HEK293 (cell line): Measurements from ENCODE around the gene UTP15.

Experiments
- CTCF ChIA-PET: fragments of 350-600 bp; formaldehyde crosslinking; extraction: SDS; loops from one replicate; lab custom pipeline; 2021; ENCODE audit warnings: antibody characterized with exemption; lab: Yijun Ruan, JAX
- POLR2A ChIA-PET: fragments of 300-600 bp; formaldehyde crosslinking; extraction: SDS; loops from one replicate; lab custom pipeline; 2020; ENCODE audit warnings: antibody characterized with exemption, inconsistent platforms; lab: Yijun Ruan, JAX
- H3K27ac ChIP-seq: fragments of 200-500 bp; sonication (Bioruptor generic); 2 replicates; pipeline ENCODE4 v1.5.1; 2014; ENCODE audit warnings: low read depth, low read length, control low read depth, inconsistent platforms; ENCODE audit errors: extremely low read depth
- H3K36me3 ChIP-seq, 2 experiments: fragments of 200-500 bp in 1 of 2; sonication (Bioruptor generic) in 1 of 2; 1 replicate in 1 of 2; 2 replicates in 1 of 2; pipeline ENCODE4 v1.5.1; 2014 to 2017; ENCODE audit warnings: inconsistent platforms in 2 of 2, low read length in 2 of 2; ENCODE audit not compliant: control insufficient read depth in 2 of 2, insufficient read depth in 1 of 2
- H3K4me1 ChIP-seq: fragments of 200-500 bp; sonication (Bioruptor generic); 2 replicates; pipeline ENCODE4 v1.5.1; 2014; ENCODE audit warnings: mild to moderate bottlenecking, low read length, inconsistent platforms; ENCODE audit not compliant: control insufficient read depth, insufficient read depth
- H3K4me3 ChIP-seq: 2 replicates; pipeline ENCODE4 v1.5.1; 2011; ENCODE audit warnings: low read depth, mild to moderate bottlenecking, control low read depth, low read length, moderate library complexity
- H3K9me3 ChIP-seq: fragments of 200-500 bp; sonication (Bioruptor generic); 2 replicates; pipeline ENCODE4 v1.5.1; 2014; ENCODE audit warnings: low read depth, low read length, inconsistent platforms; ENCODE audit not compliant: control insufficient read depth, insufficient read depth
- FEZF1 ChIP-seq: fragments of 450-650 bp; formaldehyde crosslinking; IDR thresholded peaks from 2 replicates; pipeline ENCODE4 v1.5.1; 2016; ENCODE audit warnings: missing biosample characterization, missing genetic modification characterization
- PRDM4 ChIP-seq: fragments of 450-650 bp; formaldehyde crosslinking; IDR thresholded peaks from 2 replicates; pipeline ENCODE4 v1.5.1; 2017; ENCODE audit warnings: missing biosample characterization, missing genetic modification characterization
- WT1 ChIP-seq: fragments of 450-650 bp; formaldehyde crosslinking; IDR thresholded peaks from 2 replicates; pipeline ENCODE4 v1.5.1; 2016; ENCODE audit warnings: missing biosample characterization, missing genetic modification characterization
- ZBTB26 ChIP-seq: fragments of 450-650 bp; formaldehyde crosslinking; optimal IDR thresholded peaks from 2 replicates; pipeline ENCODE3; 2016; ENCODE audit warnings: missing biosample characterization, mild to moderate bottlenecking, missing genetic modification characterization
- ZBTB44 ChIP-seq: fragments of 450-650 bp; IDR thresholded peaks from 2 replicates; pipeline ENCODE4 v1.5.1; 2018; ENCODE audit warnings: missing biosample characterization, mild to moderate bottlenecking, missing genetic modification characterization
- ZNF112 ChIP-seq: fragments of 450-650 bp; formaldehyde crosslinking; IDR thresholded peaks from 2 replicates; pipeline ENCODE4 v1.5.0; 2017; ENCODE audit warnings: missing biosample characterization, missing genetic modification characterization
- ZNF121 ChIP-seq: fragments of 450-650 bp; formaldehyde crosslinking; IDR thresholded peaks from 2 replicates; pipeline ENCODE4 v1.5.1; 2016; ENCODE audit warnings: missing biosample characterization, missing genetic modification characterization
- ZNF138 ChIP-seq: fragments of 450-650 bp; formaldehyde crosslinking; IDR thresholded peaks from 2 replicates; pipeline ENCODE4 v1.5.1; 2016; ENCODE audit warnings: missing biosample characterization, missing genetic modification characterization, borderline replicate concordance
- ZNF184 ChIP-seq: fragments of 450-650 bp; IDR thresholded peaks from 2 replicates; pipeline ENCODE4 v1.5.1; 2018; ENCODE audit warnings: missing biosample characterization, mild to moderate bottlenecking, missing genetic modification characterization
- ZNF354C ChIP-seq: fragments of 450-650 bp; formaldehyde crosslinking; IDR thresholded peaks from 2 replicates; pipeline ENCODE4 v1.5.1; 2016; ENCODE audit warnings: missing biosample characterization, missing genetic modification characterization, low read depth, borderline replicate concordance
- ZNF404 ChIP-seq: fragments of 450-650 bp; formaldehyde crosslinking; IDR thresholded peaks from 2 replicates; pipeline ENCODE4 v1.5.1; 2017; ENCODE audit warnings: missing biosample characterization, missing genetic modification characterization
- ZNF473 ChIP-seq: fragments of 450-650 bp; formaldehyde crosslinking; IDR thresholded peaks from 2 replicates; pipeline ENCODE4 v1.5.1; 2017; ENCODE audit warnings: missing biosample characterization, missing genetic modification characterization
- ZNF501 ChIP-seq: fragments of 450-650 bp; formaldehyde crosslinking; IDR thresholded peaks from 2 replicates; pipeline ENCODE4 v1.5.1; 2016; ENCODE audit warnings: missing biosample characterization, missing genetic modification characterization
- ZNF510 ChIP-seq: fragments of 450-650 bp; formaldehyde crosslinking; IDR thresholded peaks from 2 replicates; pipeline ENCODE4 v1.5.1; 2018; ENCODE audit warnings: mild to moderate bottlenecking, missing genetic modification characterization, missing biosample characterization; ENCODE audit not compliant: insufficient replicate concordance
- ZNF558 ChIP-seq: fragments of 450-650 bp; formaldehyde crosslinking; IDR thresholded peaks from 2 replicates; pipeline ENCODE4 v1.5.1; 2016; ENCODE audit warnings: missing biosample characterization, missing genetic modification characterization
- ZNF623 ChIP-seq: fragments of 450-650 bp; formaldehyde crosslinking; IDR thresholded peaks from 2 replicates; pipeline ENCODE4 v1.5.1; 2016; ENCODE audit warnings: missing biosample characterization, missing genetic modification characterization
- ZNF639 ChIP-seq: fragments of 450-650 bp; formaldehyde crosslinking; IDR thresholded peaks from 2 replicates; pipeline ENCODE4 v1.5.1; 2016; ENCODE audit warnings: missing biosample characterization, missing genetic modification characterization
- ZNF645 ChIP-seq: fragments of 450-650 bp; formaldehyde crosslinking; IDR thresholded peaks from 2 replicates; pipeline ENCODE4; 2016; ENCODE audit warnings: missing biosample characterization, missing genetic modification characterization
- ZNF654 ChIP-seq: fragments of 450-650 bp; formaldehyde crosslinking; IDR thresholded peaks from 2 replicates; pipeline ENCODE4 v1.5.1; 2016; ENCODE audit warnings: low read depth, missing biosample characterization, missing genetic modification characterization
- ZNF777 ChIP-seq: fragments of 450-650 bp; formaldehyde crosslinking; IDR thresholded peaks from 2 replicates; pipeline ENCODE4 v1.5.1; 2017; ENCODE audit warnings: missing biosample characterization, missing genetic modification characterization, borderline replicate concordance
- ZNF785 ChIP-seq: fragments of 450-650 bp; formaldehyde crosslinking; IDR thresholded peaks from 2 replicates; pipeline ENCODE4 v1.5.1; 2016; ENCODE audit warnings: missing biosample characterization, missing genetic modification characterization
- ZNF791 ChIP-seq: fragments of 450-650 bp; formaldehyde crosslinking; IDR thresholded peaks from 2 replicates; pipeline ENCODE4 v1.5.1; 2016; ENCODE audit warnings: missing biosample characterization, missing genetic modification characterization
- ZNF843 ChIP-seq: fragments of 450-650 bp; formaldehyde crosslinking; IDR thresholded peaks from 2 replicates; pipeline ENCODE4 v1.5.1; 2016; ENCODE audit warnings: missing biosample characterization, missing genetic modification characterization

Gene UTP15

GRCh38 chr5:73606206-73606753 is 40.7 kb downstream of the UTP15 start:
- POLR2A ChIA-PET, result no interaction called here
- CTCF ChIA-PET, result interaction anchor here (0.6 to 1.1 kb wide), 6 partner anchors 9 to 235 kb away, joined by 3 to 11 read pairs (median 3); no protein-coding TSS in a partner anchor
- Histone ChIP-seq H3K4me3 (no peak overlapping the region), H3K9me3 (no peaks in the 10 kb centered on the region), H3K27ac (no peak overlapping the region), H3K4me1 (no peaks in the 10 kb centered on the region), H3K36me3 (no peaks in the 10 kb centered on the region)
- TF ChIP-seq ZNF645 (tag by site-specific recombination) (no peak), ZNF785 (tag by site-specific recombination) (no peak), ZNF623 (tag by site-specific recombination) (no peak), PRDM4 (tag by site-specific recombination) (no peak), ZNF777 (tag by site-specific recombination) (no peak), ZBTB26 (tag by site-specific recombination) (no peak), ZNF558 (tag by site-specific recombination) (no peak), WT1 (tag by site-specific recombination) (no peak), ZNF138 (tag by site-specific recombination) (no peak), ZNF354C (no peak), FEZF1 (tag by site-specific recombination) (no peak), ZNF121 (tag by site-specific recombination) (no peak), ZNF184 (tag by site-specific recombination) (no peak), ZNF501 (tag by site-specific recombination) (no peak), ZNF510 (tag by site-specific recombination) (no peak), ZNF473 (tag by site-specific recombination) (no peak), ZNF791 (tag by site-specific recombination) (no peak)

- Histone ChIP-seq H3K36me3 (no peaks in the 10 kb centered on the region), H3K4me3 (no peak overlapping the region), H3K27ac (no peak overlapping the region), H3K9me3 (no peaks in the 10 kb centered on the region), H3K4me1 (no peaks in the 10 kb centered on the region)
- ChIA-PET POLR2A (interaction anchor here (1.0 kb wide), 1 partner anchor 35 kb away, joined by 3 read pairs; no protein-coding TSS in a partner anchor), CTCF (interaction anchor here (0.5 to 1.1 kb wide), 4 partner anchors 10 to 1788 kb away, joined by 3 to 11 read pairs (median 3); no protein-coding TSS in a partner anchor)
- TF ChIP-seq ZNF639 (tag by site-specific recombination) (no peak), ZNF501 (tag by site-specific recombination) (no peak), ZNF112 (tag by site-specific recombination) (no peak), ZNF843 (tag by site-specific recombination) (no peak), ZNF404 (no peak), ZBTB44 (tag by site-specific recombination) (no peak), ZNF654 (no peak)
These were observed 41.7 kb downstream of the UTP15 start for GRCh38 chr5:73607228-73607627.
